ENCODE results near the gene INPP4B. TPM values are rescaled to one million over a fixed set of nuclear protein-coding genes. Genes with fewer than 3 reads are reported as not detected.

INPP4B gene
- total RNA-seq, 2 donors from 2014 or later, result 8.2 to 16.6 TPM

DNA sequence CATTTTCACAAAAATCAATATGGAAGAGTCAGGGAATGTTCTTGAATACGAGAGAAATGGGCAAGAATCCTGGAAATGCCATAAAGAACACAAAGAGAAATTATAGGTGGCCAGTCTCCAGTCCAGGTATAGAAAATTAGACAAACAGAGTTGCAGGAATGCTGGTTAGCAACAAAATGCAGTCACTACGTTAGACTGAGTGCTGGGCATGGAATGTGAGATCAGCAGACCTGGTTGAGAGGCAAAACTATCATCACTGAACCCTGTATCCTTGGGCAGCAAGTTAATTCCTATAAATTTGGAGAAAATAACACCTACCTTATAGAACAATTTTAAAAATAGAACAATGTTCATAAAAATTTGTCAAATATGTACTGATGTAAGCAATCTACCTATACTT lies 417.4 kb downstream of the INPP4B start:
- H3K27ac ChIP-seq, result no peak overlapping the region
- H3K27me3 ChIP-seq, result peaks cover 0 to 3% of the 10 kb centered on the region in 2 donors
- H3K9me3 ChIP-seq, result no peaks in the 10 kb centered on the region
- no peak for TF ChIP-seq POLR2A (IDR thresholded peaks at IDR 0.05)
- TF ChIP-seq, protein P1, sequence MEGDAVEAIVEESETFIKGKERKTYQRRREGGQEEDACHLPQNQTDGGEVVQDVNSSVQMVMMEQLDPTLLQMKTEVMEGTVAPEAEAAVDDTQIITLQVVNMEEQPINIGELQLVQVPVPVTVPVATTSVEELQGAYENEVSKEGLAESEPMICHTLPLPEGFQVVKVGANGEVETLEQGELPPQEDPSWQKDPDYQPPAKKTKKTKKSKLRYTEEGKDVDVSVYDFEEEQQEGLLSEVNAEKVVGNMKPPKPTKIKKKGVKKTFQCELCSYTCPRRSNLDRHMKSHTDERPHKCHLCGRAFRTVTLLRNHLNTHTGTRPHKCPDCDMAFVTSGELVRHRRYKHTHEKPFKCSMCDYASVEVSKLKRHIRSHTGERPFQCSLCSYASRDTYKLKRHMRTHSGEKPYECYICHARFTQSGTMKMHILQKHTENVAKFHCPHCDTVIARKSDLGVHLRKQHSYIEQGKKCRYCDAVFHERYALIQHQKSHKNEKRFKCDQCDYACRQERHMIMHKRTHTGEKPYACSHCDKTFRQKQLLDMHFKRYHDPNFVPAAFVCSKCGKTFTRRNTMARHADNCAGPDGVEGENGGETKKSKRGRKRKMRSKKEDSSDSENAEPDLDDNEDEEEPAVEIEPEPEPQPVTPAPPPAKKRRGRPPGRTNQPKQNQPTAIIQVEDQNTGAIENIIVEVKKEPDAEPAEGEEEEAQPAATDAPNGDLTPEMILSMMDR (IDR thresholded peaks at IDR 0.05), result no peak
- no peaks in the 10 kb centered on the region for H3K4me1 ChIP-seq
- intact Hi-C loops (cut with DNase I), result no loop called here
- DNase-seq, result no peak
- no peak overlapping the region for H3K4me3 ChIP-seq
- no peaks in the 10 kb centered on the region for H3K36me3 ChIP-seq (replicated peaks in 1 of 2; ENCODE audit: insufficient read depth in 1 of 2, low read depth in 2 of 2)
- ATAC-seq, result no peak
- 69 to 80% methylated on average over 2 of the region's 2 CpGs for WGBS, 2 donors

DNA sequence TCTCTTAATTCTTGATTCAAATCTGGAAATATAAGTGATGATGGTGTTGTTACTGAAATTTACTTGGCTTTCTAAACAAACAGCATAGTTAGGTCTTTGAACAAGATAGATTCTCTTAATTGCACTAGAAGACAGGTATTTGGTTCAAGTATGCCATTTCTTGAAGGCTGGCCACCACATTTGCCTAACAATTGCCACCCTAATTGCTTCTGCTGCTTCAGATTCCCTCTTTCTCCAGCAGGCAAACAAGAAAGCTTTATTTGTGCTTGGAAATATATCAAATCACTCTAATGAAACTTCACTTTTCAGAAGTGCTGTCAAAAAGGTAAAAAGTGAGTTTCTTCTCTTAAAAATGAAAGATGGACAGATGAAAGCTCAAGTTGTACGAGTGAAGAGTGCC lies 418.6 kb downstream of the INPP4B start:
- no peak overlapping the region for H3K4me3 ChIP-seq
- H3K27ac ChIP-seq, result no peak overlapping the region
- ATAC-seq (no peak), DNase-seq (no peak)
- TF ChIP-seq, protein P1 (IDR thresholded peaks at IDR 0.05), result no peak
- no peak for TF ChIP-seq POLR2A (IDR thresholded peaks at IDR 0.05)
- WGBS, 2 donors, result 92 to 97% methylated on average over 1 of the region's 1 CpG
- intact Hi-C loops (cut with DNase I), result no loop called here
- H3K4me1 ChIP-seq, result no peaks in the 10 kb centered on the region
- peaks cover 0 to 3% of the 10 kb centered on the region in 2 donors for H3K27me3 ChIP-seq
- H3K36me3 ChIP-seq (replicated peaks in 1 of 2; ENCODE audit: insufficient read depth in 1 of 2, low read depth in 2 of 2), result no peaks in the 10 kb centered on the region
- H3K9me3 ChIP-seq, result no peaks in the 10 kb centered on the region

DNA sequence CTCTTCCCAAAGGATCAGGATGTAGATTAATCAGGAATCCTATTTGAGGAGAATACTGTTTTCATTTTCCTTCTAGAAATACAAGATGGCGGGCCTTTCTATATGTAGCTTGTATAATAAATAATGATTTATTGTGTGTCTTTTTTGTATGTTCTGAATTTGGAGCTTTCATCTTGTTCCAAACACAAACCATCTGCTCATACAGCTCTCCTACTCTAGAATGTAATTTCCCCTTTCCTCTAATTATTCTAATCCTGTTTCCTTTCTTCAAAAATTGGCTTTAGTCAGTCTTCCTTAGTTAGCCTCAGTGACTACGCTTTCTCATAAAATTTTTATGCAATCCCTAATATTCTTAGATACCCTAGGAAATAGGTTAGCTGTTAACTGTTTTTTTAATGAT lies 422.2 kb downstream of the INPP4B start:
- H3K4me3 ChIP-seq, result no peak overlapping the region
- H3K27me3 ChIP-seq, result peaks cover 0 to 3% of the 10 kb centered on the region in 2 donors
- H3K4me1 ChIP-seq, result no peaks in the 10 kb centered on the region
- TF ChIP-seq, protein P1 (IDR thresholded peaks at IDR 0.05), result no peak
- TF ChIP-seq POLR2A (IDR thresholded peaks at IDR 0.05), result no peak
- no peaks in the 10 kb centered on the region for H3K9me3 ChIP-seq
- intact Hi-C loops (cut with DNase I), result no loop called here
- DNase-seq (no peak), ATAC-seq (no peak)
- WGBS, 2 donors, result 88 to 96% methylated on average over 2 of the region's 2 CpGs
- no peak overlapping the region for H3K27ac ChIP-seq
- no peaks in the 10 kb centered on the region for H3K36me3 ChIP-seq (replicated peaks in 1 of 2; ENCODE audit: insufficient read depth in 1 of 2, low read depth in 2 of 2)

DNA sequence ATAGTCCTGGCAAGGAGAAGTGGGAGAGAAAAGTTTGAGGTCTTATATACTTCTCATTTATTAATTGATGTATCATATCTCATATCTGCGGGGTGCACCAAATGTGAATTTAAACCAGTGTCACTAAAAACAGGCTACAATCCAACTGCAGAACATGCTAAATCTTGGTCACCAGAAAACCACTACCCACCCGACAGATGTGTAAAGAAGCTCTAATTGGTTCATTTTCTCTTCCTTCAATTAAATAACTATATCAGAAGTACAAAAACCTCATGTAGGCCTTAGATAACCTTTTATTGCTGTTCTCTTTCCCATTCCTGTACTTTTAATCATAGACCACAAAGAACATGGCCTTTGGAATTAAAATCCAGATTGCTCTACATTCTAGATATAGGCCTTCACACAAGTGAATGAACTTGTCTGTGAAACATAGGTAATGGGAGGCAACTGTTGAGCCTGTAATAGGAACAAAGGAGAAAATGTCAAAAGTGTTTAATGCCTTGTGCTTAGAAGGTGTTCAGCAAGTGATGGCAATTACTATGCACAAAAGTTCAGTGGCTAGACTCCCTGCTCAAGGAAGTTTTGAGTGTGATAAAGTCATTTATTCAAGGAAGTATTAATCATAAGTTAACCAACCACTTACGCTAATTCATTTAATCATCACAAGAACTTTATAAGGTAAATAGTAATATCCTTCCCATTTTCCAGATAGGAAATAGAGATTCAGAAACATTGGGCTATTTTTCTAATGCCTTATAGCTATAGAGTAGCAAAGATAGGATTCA lies 425.6 kb downstream of the INPP4B start:
- DNase-seq (no peak), ATAC-seq (no peak)
- H3K4me3 ChIP-seq, result no peak overlapping the region
- H3K36me3 ChIP-seq (replicated peaks in 1 of 2; ENCODE audit: insufficient read depth in 1 of 2, low read depth in 2 of 2), result no peaks in the 10 kb centered on the region
- H3K9me3 ChIP-seq, result no peaks in the 10 kb centered on the region
- no peak overlapping the region for H3K27ac ChIP-seq
- TF ChIP-seq, protein P1 (IDR thresholded peaks at IDR 0.05), result no peak
- no peak for TF ChIP-seq POLR2A (IDR thresholded peaks at IDR 0.05)
- 91 to 93% methylated on average over 3 of the region's 3 CpGs for WGBS, 2 donors
- H3K4me1 ChIP-seq, result no peaks in the 10 kb centered on the region
- intact Hi-C loops (cut with DNase I), result no loop called here
- H3K27me3 ChIP-seq, result peaks cover 0 to 3% of the 10 kb centered on the region in 2 donors

DNA sequence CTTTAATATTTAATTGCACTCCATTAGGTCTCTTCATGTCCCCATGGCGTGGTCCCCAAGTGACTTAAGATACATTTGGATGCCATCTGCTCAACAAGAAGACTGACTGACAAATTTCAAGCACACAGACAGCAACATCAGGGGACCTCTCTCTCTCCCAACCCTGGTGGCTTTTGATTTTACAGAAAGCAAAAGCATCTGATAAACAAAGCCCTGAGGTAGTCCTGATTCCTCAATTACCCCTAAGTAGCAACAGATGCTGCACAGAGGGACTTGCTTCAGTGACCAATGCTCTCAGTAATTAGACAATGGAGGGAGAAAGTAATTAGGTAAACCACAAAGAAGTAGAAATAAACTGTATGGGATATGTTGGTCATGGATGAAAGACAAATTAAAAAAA lies 426.4 kb downstream of the INPP4B start:
- no peaks in the 10 kb centered on the region for H3K9me3 ChIP-seq
- DNase-seq (no peak), ATAC-seq (no peak)
- intact Hi-C loops (cut with DNase I), result no loop called here
- no peak for TF ChIP-seq POLR2A (IDR thresholded peaks at IDR 0.05)
- TF ChIP-seq, protein P1 (IDR thresholded peaks at IDR 0.05), result no peak
- H3K4me3 ChIP-seq, result no peak overlapping the region
- WGBS, 2 donors, result 94 to 96% methylated on average over 1 of the region's 1 CpG
- H3K27ac ChIP-seq, result no peak overlapping the region
- no peaks in the 10 kb centered on the region for H3K36me3 ChIP-seq (replicated peaks in 1 of 2; ENCODE audit: insufficient read depth in 1 of 2, low read depth in 2 of 2)
- H3K27me3 ChIP-seq, result peaks cover 0 to 3% of the 10 kb centered on the region in 2 donors
- no peaks in the 10 kb centered on the region for H3K4me1 ChIP-seq

All from body of pancreas (tissue), 4 donors.